Measurements from ENCODE around the gene FAAP20.

DNA sequence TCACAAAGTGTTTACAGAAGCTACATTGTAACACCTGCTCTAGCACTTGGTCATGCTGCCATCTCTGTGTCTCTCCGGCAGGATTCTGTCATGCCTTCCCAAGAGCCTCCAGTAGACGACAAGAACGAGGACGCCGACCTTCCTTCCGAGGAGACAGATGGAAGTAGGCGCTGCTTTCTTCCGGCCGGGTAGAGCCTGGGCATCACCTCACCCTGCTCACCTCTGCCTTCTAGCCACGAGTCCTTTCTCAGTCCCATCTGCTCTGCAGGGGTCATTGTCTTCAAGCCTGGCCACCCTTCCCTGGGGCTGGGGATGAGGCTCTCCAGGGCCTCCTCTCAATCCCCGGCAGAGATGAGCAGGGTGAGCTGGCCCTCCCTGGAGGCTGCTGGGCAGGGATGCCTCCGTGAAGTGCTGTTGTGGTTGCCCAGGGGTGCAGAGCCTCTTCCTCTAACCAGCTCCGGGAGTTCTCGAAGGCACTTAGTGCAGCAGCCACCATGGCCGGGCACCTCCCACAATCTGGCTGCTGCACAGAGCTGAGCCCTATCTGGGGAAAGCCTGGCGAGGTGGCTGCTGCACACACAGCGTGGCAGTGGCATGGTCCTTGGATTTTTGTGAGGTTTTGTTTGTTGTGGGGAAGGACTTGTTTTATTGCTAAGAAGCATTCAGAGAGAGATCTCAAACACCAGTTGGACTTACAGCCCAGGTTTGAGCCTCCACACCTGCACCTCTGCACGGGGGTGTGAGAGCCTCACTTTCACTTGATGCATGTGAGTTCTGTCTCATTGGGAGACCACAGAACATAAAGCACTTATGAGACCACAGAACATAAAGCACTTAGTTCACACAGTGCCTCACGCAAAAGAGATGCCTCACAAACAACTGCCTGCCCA, 48.4 kb downstream of the FAAP20 start:
- TF ChIP-seq, protein P1, sequence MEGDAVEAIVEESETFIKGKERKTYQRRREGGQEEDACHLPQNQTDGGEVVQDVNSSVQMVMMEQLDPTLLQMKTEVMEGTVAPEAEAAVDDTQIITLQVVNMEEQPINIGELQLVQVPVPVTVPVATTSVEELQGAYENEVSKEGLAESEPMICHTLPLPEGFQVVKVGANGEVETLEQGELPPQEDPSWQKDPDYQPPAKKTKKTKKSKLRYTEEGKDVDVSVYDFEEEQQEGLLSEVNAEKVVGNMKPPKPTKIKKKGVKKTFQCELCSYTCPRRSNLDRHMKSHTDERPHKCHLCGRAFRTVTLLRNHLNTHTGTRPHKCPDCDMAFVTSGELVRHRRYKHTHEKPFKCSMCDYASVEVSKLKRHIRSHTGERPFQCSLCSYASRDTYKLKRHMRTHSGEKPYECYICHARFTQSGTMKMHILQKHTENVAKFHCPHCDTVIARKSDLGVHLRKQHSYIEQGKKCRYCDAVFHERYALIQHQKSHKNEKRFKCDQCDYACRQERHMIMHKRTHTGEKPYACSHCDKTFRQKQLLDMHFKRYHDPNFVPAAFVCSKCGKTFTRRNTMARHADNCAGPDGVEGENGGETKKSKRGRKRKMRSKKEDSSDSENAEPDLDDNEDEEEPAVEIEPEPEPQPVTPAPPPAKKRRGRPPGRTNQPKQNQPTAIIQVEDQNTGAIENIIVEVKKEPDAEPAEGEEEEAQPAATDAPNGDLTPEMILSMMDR (IDR thresholded peaks at IDR 0.05), result no peak
- TF ChIP-seq POLR2AphosphoS5 (IDR thresholded peaks at IDR 0.05), result no peak
- no peak for TF ChIP-seq POLR2A (IDR thresholded peaks at IDR 0.05)
- TF ChIP-seq EP300 (IDR thresholded peaks at IDR 0.05), result no peak

All from upper lobe of left lung (tissue), 4 donors.